ENCODE measurements around the gene CACNB2. TPM values are rescaled to one million over a fixed set of nuclear protein-coding genes. Genes with fewer than 3 reads are reported as not detected.

The CACNB2 gene
- polyA plus RNA-seq, 2 of the 4 experiments (the other 2 are of a cell fraction): not detected

DNA sequence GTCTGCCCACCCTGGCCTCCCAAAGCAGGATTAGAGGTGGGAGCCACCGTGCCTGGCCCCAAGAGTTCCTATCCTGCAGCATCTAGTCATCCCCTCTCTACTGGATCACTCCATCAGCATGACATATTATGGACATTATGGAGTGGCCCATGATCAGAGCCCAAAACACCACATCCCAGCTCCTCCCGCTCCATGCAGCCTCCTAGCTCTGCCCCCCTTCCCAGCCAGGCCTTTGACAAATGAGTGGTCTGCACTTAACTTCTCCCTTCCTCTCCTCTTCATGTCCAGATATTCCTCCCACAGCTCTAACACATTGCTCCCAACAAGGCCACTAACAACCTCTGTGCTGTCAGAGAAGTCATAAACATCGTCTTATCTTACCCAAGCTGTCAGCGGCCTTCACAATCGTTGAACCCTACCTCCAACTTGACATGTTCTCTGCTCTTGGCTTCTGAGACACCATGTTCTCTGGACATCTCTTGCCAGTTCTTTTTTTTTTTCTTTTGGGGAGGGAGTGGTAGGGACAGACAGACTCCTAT, 323.5 kb downstream of the CACNB2 start:
- Histone ChIP-seq H3K4me1 (no peaks in the 10 kb centered on the region), H3K4me2 (no peak overlapping the region), H3K9me3 (no peaks in the 10 kb centered on the region), H3K27ac (no peak overlapping the region), H3K4me3 (no peak overlapping the region)
- POLR2A ChIA-PET: no interaction called here
- CTCF ChIA-PET: interaction anchor here (0.7 to 1.1 kb wide), 2 partner anchors 10 to 436 kb away, joined by 3 to 4 read pairs; no protein-coding TSS in a partner anchor
- no peak for FAIRE-seq
- 55% methylated on average over 5 of the region's 5 CpGs for WGBS (ENCODE audit: missing lambda C conversion rate)
- ATAC-seq: no peak
- DNase-seq (ENCODE audit: low read depth in 1 of 2, low spot score in 1 of 2): no peak
- TF ChIP-seq EHF (CRISPR knock-in tag; IDR thresholded peaks at IDR 0.05): no peak
- TF ChIP-seq, protein P1, sequence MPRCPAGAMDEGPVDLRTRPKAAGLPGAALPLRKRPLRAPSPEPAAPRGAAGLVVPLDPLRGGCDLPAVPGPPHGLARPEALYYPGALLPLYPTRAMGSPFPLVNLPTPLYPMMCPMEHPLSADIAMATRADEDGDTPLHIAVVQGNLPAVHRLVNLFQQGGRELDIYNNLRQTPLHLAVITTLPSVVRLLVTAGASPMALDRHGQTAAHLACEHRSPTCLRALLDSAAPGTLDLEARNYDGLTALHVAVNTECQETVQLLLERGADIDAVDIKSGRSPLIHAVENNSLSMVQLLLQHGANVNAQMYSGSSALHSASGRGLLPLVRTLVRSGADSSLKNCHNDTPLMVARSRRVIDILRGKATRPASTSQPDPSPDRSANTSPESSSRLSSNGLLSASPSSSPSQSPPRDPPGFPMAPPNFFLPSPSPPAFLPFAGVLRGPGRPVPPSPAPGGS (IDR thresholded peaks at IDR 0.05): no peak
- TF ChIP-seq MYC (IDR thresholded peaks at IDR 0.05; ENCODE audit: borderline replicate concordance, low read length): no peak
- TF ChIP-seq FOSL2 (IDR thresholded peaks at IDR 0.05): no peak
- no peak for TF ChIP-seq FOSL2 (CRISPR knock-in tag; IDR thresholded peaks at IDR 0.05)
- TF ChIP-seq ZFP36 (IDR thresholded peaks at IDR 0.05; ENCODE audit: borderline replicate concordance, partially characterized antibody): no peak
- TF ChIP-seq NR3C1 (IDR thresholded peaks at IDR 0.05): no peak
- TF ChIP-seq MAFK (IDR thresholded peaks at IDR 0.05; ENCODE audit: partially characterized antibody): no peak
- TF ChIP-seq SREBF2 (IDR thresholded peaks at IDR 0.05): no peak
- TF ChIP-seq HDAC2 (IDR thresholded peaks at IDR 0.05): no peak
- TF ChIP-seq, protein P2, sequence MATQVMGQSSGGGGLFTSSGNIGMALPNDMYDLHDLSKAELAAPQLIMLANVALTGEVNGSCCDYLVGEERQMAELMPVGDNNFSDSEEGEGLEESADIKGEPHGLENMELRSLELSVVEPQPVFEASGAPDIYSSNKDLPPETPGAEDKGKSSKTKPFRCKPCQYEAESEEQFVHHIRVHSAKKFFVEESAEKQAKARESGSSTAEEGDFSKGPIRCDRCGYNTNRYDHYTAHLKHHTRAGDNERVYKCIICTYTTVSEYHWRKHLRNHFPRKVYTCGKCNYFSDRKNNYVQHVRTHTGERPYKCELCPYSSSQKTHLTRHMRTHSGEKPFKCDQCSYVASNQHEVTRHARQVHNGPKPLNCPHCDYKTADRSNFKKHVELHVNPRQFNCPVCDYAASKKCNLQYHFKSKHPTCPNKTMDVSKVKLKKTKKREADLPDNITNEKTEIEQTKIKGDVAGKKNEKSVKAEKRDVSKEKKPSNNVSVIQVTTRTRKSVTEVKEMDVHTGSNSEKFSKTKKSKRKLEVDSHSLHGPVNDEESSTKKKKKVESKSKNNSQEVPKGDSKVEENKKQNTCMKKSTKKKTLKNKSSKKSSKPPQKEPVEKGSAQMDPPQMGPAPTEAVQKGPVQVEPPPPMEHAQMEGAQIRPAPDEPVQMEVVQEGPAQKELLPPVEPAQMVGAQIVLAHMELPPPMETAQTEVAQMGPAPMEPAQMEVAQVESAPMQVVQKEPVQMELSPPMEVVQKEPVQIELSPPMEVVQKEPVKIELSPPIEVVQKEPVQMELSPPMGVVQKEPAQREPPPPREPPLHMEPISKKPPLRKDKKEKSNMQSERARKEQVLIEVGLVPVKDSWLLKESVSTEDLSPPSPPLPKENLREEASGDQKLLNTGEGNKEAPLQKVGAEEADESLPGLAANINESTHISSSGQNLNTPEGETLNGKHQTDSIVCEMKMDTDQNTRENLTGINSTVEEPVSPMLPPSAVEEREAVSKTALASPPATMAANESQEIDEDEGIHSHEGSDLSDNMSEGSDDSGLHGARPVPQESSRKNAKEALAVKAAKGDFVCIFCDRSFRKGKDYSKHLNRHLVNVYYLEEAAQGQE (IDR thresholded peaks at IDR 0.05): no peak
- TF ChIP-seq JUN (IDR thresholded peaks at IDR 0.05): no peak
- no peak for TF ChIP-seq PHF8 (IDR thresholded peaks at IDR 0.05; ENCODE audit: borderline replicate concordance, low read depth)
- no peak for TF ChIP-seq ZC3H11A (IDR thresholded peaks at IDR 0.05)
- no peak for TF ChIP-seq CEBPB (IDR thresholded peaks at IDR 0.05)
- no peak for TF ChIP-seq HOXA7 (CRISPR knock-in tag; IDR thresholded peaks at IDR 0.05)
- no peak for TF ChIP-seq BHLHE40 (IDR thresholded peaks at IDR 0.05; ENCODE audit: low read depth, low read length)
- TF ChIP-seq RAD21 (conservative IDR thresholded peaks at IDR 0.05 in 1 of 2, IDR thresholded peaks at IDR 0.05 in 1 of 2): no peak
- no peak for TF ChIP-seq USF2 (IDR thresholded peaks at IDR 0.05)
- TF ChIP-seq KDM5A (IDR thresholded peaks at IDR 0.05): no peak

GRCh38 chr10:18469125-18469524, 328.9 kb downstream of the CACNB2 start:
- Histone ChIP-seq H3K4me2 (no peak overlapping the region), H3K9me3 (no peaks in the 10 kb centered on the region), H3K4me3 (no peak overlapping the region), H3K4me1 (no peaks in the 10 kb centered on the region), H3K27ac (no peak overlapping the region)
- no peak for ATAC-seq
- TF ChIP-seq ZFP36 (IDR thresholded peaks at IDR 0.05; ENCODE audit: borderline replicate concordance, partially characterized antibody): no peak
- no peak for TF ChIP-seq POLR2AphosphoS2 (conservative IDR thresholded peaks at IDR 0.05; ENCODE audit: low read length)
- no peak for TF ChIP-seq CBX8 (IDR thresholded peaks at IDR 0.05)
- TF ChIP-seq, protein P2 (IDR thresholded peaks at IDR 0.05): peak; percentile 57; the same call in 1 of the 2 replicates
- no peak for TF ChIP-seq KDM5A (IDR thresholded peaks at IDR 0.05)
- no peak for TF ChIP-seq HDAC2 (IDR thresholded peaks at IDR 0.05)
- no peak for TF ChIP-seq EHF (CRISPR knock-in tag; IDR thresholded peaks at IDR 0.05)
- CTCF ChIA-PET: no interaction called here
- 36% methylated on average over 2 of the region's 2 CpGs for WGBS (ENCODE audit: missing lambda C conversion rate)
- no peak for FAIRE-seq
- DNase-seq (ENCODE audit: low read depth in 1 of 2, low spot score in 1 of 2): no peak
- POLR2A ChIA-PET: no interaction called here

Data from A549 (cell line).